Progenitor cell of endocrine pancreas (in vitro differentiated cells): ENCODE measurements around the gene AMIGO1. TPM values are rescaled to one million over a fixed set of nuclear protein-coding genes. Genes with fewer than 3 reads are reported as not detected.

ENCODE experiments used
- DNase-seq: peaks from one replicate; pipeline ENCODE4 v3.0.0; 2021; ENCODE audit warnings: low spot score; ENCODE audit not compliant: unreplicated experiment
- H3K27ac Mint-ChIP-seq: 2 replicates; pipeline ENCODE4 v1.8.0; 2021; ENCODE audit warnings: mild to moderate bottlenecking, moderate library complexity, mixed read lengths
- H3K27me3 Mint-ChIP-seq: 2 replicates; pipeline ENCODE4 v1.8.0; 2021; ENCODE audit warnings: mixed read lengths
- H3K36me3 Mint-ChIP-seq: 2 replicates; pipeline ENCODE4 v1.8.0; 2022; ENCODE audit warnings: mixed read lengths; ENCODE audit not compliant: insufficient read depth
- H3K4me1 Mint-ChIP-seq: 2 replicates; pipeline ENCODE4 v1.8.0; 2021; ENCODE audit warnings: low read depth, mixed read lengths
- H3K4me3 Mint-ChIP-seq: 2 replicates; pipeline ENCODE4 v1.8.0; 2021; ENCODE audit warnings: low read depth, mild to moderate bottlenecking, moderate library complexity, mixed read lengths
- H3K9me3 Mint-ChIP-seq: 2 replicates; pipeline ENCODE4 v1.8.0; 2021; ENCODE audit warnings: low read depth, mixed read lengths
- total RNA-seq: library from RNA; stranded (reverse); gene quantifications from 2 replicates; pipeline ENCODE4 v1.2.1, GENCODE V29; 2021
- TF ChIP-seq, protein P1 (sequence below): fragments of 200-600 bp; sonication (generic); IDR thresholded peaks from one replicate; pipeline ENCODE4 v1.5.0; 2021; ENCODE audit warnings: antibody characterized with exemption, mild to moderate bottlenecking; ENCODE audit not compliant: unreplicated experiment

AMIGO1 gene
- total RNA-seq, 1 donor from 2014 or later = 7.2 TPM

DNA sequence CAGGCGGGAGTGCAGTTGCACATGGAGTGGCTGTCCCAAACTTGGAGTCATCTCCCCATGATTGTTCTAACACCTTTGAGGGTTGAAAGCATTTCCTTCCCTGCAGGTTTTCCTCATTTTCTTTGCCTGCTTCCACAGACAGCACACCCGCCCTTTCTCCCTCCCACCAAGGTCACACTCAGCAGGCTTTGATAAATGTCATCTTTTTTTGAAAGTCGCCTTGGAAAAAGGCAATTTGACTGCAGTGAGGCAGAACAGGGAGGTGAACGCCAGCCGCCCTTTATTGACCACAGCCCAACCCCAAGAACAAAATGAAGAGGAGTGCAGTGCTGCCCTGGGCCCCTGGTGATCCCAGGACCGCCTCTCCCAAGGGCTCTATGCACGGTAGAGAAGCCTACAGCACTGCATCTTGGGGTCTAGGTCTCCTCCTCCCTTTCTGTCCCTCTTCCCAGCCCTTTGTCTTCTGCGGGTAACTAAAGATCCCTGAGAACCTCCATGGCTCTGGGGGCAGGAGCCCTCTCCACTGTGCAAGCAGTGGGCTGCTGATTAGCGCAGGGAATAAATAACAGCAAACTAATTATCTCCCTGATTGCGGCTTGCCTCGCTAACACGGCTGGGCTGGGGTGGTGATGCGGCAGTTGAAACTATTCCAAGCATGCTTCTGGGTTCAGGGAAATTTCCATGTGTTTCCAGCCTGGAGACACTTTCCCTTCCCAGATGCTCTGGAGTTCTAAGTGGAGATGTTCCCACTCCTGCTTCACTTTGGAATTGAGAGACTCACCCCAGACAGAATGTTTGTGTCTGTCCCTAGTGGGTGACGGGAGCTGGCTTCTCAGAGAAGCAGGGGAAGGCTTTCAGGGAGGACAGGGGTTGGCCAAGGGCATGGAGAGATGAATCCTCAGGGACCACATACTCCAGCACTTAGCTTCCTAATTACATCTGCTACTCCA lies 11.8 kb upstream of the AMIGO1 start:
- Mint-ChIP-seq H3K36me3 (no peaks in the 10 kb centered on the region), H3K4me3 (no peak overlapping the region), H3K9me3 (no peaks in the 10 kb centered on the region), H3K27me3 (peaks cover 27% of the 10 kb centered on the region), H3K27ac (no peak overlapping the region), H3K4me1 (peaks cover 10% of the 10 kb centered on the region)
- DNase-seq = no peak
- TF ChIP-seq, protein P1, sequence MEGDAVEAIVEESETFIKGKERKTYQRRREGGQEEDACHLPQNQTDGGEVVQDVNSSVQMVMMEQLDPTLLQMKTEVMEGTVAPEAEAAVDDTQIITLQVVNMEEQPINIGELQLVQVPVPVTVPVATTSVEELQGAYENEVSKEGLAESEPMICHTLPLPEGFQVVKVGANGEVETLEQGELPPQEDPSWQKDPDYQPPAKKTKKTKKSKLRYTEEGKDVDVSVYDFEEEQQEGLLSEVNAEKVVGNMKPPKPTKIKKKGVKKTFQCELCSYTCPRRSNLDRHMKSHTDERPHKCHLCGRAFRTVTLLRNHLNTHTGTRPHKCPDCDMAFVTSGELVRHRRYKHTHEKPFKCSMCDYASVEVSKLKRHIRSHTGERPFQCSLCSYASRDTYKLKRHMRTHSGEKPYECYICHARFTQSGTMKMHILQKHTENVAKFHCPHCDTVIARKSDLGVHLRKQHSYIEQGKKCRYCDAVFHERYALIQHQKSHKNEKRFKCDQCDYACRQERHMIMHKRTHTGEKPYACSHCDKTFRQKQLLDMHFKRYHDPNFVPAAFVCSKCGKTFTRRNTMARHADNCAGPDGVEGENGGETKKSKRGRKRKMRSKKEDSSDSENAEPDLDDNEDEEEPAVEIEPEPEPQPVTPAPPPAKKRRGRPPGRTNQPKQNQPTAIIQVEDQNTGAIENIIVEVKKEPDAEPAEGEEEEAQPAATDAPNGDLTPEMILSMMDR = no peak

DNA sequence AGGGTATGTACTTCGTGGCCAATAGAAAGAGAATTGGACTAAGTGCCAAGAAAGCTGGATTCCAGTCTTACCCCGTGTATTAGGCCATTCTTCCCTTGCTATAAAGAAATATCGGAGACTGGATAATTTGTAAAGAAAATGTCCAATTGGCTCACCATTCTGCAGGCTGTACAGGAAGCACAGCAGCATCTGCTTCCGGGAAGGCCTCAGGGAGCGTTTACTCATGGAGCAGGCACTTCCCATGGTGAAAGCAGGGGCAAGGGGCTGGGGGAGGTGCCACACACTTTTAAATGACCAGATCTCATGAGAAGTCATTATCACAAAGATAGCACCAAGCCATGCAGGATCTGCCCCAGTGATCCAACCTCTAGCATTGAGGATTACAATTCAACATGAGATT lies 7.8 kb upstream of the AMIGO1 start:
- TF ChIP-seq, protein P1 = no peak
- peaks cover 25% of the 10 kb centered on the region for H3K27me3 Mint-ChIP-seq
- H3K9me3 Mint-ChIP-seq = no peaks in the 10 kb centered on the region
- H3K4me3 Mint-ChIP-seq = no peak overlapping the region
- peaks cover 14% of the 10 kb centered on the region for H3K4me1 Mint-ChIP-seq
- no peaks in the 10 kb centered on the region for H3K36me3 Mint-ChIP-seq
- no peak overlapping the region for H3K27ac Mint-ChIP-seq
- no peak for DNase-seq

DNA sequence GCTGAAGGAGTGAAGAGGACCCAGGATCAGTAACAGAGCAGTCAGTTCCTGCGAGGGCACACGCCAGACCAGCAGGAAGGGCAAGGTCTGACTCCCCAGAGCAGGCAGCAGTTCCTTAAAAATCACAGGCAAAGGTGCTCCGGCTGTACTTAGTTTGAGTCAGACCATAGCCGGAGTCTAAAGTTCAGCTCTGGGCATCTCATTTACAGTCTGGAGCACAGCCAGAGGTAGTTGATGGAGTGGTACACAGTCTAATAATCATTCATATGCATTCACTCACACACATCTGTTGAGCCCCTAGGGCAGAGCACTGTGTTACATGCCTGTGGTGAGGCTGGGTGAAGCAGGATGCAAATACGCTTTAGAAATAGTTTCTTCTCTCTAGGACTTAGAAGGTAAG lies 7.3 kb upstream of the AMIGO1 start:
- Mint-ChIP-seq H3K4me3 (no peak overlapping the region), H3K27ac (no peak overlapping the region), H3K9me3 (no peaks in the 10 kb centered on the region), H3K4me1 (peaks cover 14% of the 10 kb centered on the region), H3K27me3 (peaks cover 23% of the 10 kb centered on the region), H3K36me3 (no peaks in the 10 kb centered on the region)
- no peak for DNase-seq
- TF ChIP-seq, protein P1 = no peak

DNA sequence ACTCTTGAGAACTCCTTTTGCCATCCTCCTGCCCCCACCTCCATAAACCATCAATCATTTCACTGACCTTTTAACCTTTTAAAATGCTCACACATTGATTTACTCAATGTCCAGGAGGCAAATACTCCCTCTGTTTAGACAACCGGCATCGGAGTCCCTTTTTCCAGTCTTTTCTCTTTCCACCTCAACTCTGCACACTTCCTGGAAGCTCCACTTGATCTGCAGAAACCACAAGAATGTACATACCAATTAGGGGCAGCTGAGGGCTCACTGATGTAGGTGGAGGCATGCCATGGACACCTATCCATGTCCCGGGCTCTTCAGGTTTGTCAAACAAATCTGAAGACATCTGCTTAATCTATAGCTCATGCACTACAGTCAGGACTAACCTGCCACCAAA lies 5.3 kb upstream of the AMIGO1 start:
- Mint-ChIP-seq H3K27me3 (peaks cover 27% of the 10 kb centered on the region), H3K4me3 (no peak overlapping the region), H3K4me1 (peaks cover 8% of the 10 kb centered on the region), H3K27ac (no peak overlapping the region), H3K36me3 (no peaks in the 10 kb centered on the region), H3K9me3 (no peaks in the 10 kb centered on the region)
- TF ChIP-seq, protein P1 = no peak
- no peak for DNase-seq

DNA sequence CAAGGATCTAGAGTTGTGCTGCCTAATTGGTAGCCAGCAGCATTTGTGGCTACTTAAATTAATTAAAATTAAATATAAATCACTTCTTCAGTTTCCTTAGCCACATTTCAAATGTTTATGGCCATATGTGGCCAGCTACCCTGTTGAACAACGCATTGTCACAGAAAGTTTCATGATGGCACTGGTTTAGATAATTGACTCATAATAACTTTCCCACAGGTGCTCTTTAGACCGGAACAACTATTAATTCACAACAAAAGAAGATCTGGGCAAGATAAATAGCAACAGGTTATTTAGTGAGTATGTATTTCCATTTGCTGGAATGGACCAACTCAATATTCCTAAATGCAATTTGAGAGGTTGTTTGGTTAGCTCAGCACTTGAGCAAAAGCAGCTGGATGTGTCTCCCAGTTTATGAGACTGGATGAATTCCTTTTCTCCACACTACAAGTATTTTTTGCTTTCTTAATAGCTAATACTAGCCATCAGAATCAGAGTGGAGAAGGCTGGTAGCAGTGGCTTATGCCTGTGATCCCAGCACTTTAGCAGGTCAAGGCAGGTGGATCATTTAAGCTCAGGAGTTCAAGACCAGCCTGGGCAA lies 3.7 kb upstream of the AMIGO1 start:
- no peak overlapping the region for H3K4me3 Mint-ChIP-seq
- peaks cover 15% of the 10 kb centered on the region for H3K4me1 Mint-ChIP-seq
- TF ChIP-seq, protein P1 = no peak
- no peak overlapping the region for H3K27ac Mint-ChIP-seq
- H3K9me3 Mint-ChIP-seq = no peaks in the 10 kb centered on the region
- H3K36me3 Mint-ChIP-seq = no peaks in the 10 kb centered on the region
- no peak for DNase-seq
- H3K27me3 Mint-ChIP-seq = peaks cover 34% of the 10 kb centered on the region
